ENCODE results near the gene PLPPR3.

DNA sequence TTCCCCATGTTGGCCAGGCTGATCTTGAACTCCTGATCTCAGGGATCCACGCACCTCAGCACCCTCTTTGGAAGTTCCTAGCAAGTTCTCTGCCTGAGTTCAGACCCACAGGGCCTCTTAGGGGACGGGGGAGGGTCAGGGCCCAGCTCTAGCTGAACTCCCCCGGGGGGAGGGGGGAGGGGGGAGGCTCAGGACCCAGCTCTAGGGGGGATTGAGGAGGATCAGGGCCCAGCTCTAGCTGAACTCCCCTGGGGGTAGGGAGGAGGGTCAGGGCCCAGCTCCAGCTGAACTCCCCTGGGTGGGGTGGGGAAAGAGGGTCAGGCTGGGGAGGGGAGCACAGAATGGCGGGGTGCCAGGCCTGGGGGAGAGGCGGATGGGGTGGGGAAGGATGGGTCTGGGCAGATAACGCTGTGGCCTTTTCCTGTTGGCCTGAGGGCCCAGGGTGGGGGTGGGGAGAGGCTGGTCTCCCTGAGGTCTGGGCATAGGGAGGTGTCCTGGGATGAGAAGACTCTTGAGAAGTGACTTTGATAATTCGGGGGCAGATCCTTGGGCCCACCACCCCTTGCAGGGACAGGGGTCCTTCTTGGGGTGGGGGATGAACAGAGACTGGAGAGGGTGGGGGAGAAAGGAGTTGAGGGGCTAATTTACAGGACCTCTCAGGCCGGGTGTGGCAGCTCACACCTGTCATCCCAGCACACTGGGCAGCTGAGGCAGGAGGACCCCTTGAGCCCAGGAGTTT is 30.0 kb downstream of the PLPPR3 start:
- TF ChIP-seq, protein P1, sequence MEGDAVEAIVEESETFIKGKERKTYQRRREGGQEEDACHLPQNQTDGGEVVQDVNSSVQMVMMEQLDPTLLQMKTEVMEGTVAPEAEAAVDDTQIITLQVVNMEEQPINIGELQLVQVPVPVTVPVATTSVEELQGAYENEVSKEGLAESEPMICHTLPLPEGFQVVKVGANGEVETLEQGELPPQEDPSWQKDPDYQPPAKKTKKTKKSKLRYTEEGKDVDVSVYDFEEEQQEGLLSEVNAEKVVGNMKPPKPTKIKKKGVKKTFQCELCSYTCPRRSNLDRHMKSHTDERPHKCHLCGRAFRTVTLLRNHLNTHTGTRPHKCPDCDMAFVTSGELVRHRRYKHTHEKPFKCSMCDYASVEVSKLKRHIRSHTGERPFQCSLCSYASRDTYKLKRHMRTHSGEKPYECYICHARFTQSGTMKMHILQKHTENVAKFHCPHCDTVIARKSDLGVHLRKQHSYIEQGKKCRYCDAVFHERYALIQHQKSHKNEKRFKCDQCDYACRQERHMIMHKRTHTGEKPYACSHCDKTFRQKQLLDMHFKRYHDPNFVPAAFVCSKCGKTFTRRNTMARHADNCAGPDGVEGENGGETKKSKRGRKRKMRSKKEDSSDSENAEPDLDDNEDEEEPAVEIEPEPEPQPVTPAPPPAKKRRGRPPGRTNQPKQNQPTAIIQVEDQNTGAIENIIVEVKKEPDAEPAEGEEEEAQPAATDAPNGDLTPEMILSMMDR (IDR thresholded peaks at IDR 0.05), result no peak
- TF ChIP-seq, protein P2, sequence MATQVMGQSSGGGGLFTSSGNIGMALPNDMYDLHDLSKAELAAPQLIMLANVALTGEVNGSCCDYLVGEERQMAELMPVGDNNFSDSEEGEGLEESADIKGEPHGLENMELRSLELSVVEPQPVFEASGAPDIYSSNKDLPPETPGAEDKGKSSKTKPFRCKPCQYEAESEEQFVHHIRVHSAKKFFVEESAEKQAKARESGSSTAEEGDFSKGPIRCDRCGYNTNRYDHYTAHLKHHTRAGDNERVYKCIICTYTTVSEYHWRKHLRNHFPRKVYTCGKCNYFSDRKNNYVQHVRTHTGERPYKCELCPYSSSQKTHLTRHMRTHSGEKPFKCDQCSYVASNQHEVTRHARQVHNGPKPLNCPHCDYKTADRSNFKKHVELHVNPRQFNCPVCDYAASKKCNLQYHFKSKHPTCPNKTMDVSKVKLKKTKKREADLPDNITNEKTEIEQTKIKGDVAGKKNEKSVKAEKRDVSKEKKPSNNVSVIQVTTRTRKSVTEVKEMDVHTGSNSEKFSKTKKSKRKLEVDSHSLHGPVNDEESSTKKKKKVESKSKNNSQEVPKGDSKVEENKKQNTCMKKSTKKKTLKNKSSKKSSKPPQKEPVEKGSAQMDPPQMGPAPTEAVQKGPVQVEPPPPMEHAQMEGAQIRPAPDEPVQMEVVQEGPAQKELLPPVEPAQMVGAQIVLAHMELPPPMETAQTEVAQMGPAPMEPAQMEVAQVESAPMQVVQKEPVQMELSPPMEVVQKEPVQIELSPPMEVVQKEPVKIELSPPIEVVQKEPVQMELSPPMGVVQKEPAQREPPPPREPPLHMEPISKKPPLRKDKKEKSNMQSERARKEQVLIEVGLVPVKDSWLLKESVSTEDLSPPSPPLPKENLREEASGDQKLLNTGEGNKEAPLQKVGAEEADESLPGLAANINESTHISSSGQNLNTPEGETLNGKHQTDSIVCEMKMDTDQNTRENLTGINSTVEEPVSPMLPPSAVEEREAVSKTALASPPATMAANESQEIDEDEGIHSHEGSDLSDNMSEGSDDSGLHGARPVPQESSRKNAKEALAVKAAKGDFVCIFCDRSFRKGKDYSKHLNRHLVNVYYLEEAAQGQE (IDR thresholded peaks at IDR 0.05; ENCODE audit: insufficient read depth in 1 of 2, low read depth in 2 of 2, low read length in 1 of 2), result no peak
- TF ChIP-seq SIN3A (IDR thresholded peaks at IDR 0.05; ENCODE audit: borderline replicate concordance, insufficient read depth, low read depth, low read length) (no peak), POLR2AphosphoS5 (IDR thresholded peaks at IDR 0.05; ENCODE audit: low read depth, low read length) (no peak)
